Measurements from ENCODE around the gene ZNF239.

- TF ChIP-seq CTCF (IDR thresholded peaks at IDR 0.05) (no peak), POLR2A (IDR thresholded peaks at IDR 0.05) (peak in 1 of 2 donors; percentile 41)
These were observed at the start of gene ZNF239 for GRCh38 chr10:43574001-43574892.

All from heart left ventricle (tissue), 13 donors.